GM13976 (cell line): Measurements from ENCODE around the gene PTH1R.

Source experiments
- DNase-seq: peaks from one replicate; pipeline ENCODE4 v3.0.0; 2012; ENCODE audit warnings: low spot score
- in situ Hi-C: fragments of 300-500 bp; cut with MboI; formaldehyde crosslinking; loops from one replicate; pipeline ENCODE4 v1.12.0; 2022; ENCODE audit warnings: low sequenced_read_pairs, mixed read lengths, inconsistent platforms; ENCODE audit not compliant: unreplicated experiment
- TF ChIP-seq, protein P1 (sequence below): IDR thresholded peaks from 2 replicates; pipeline ENCODE4 v1.5.1; 2012; ENCODE audit warnings: borderline replicate concordance, mild to moderate bottlenecking; ENCODE audit not compliant: insufficient read depth; ENCODE audit errors: extremely low read depth, missing control alignments, control extremely low read depth

Gene PTH1R

GRCh38 chr3:46835054-46835453 is 42.5 kb upstream of the PTH1R start:
- in situ Hi-C loops, result no loop called here
- TF ChIP-seq, protein P1, sequence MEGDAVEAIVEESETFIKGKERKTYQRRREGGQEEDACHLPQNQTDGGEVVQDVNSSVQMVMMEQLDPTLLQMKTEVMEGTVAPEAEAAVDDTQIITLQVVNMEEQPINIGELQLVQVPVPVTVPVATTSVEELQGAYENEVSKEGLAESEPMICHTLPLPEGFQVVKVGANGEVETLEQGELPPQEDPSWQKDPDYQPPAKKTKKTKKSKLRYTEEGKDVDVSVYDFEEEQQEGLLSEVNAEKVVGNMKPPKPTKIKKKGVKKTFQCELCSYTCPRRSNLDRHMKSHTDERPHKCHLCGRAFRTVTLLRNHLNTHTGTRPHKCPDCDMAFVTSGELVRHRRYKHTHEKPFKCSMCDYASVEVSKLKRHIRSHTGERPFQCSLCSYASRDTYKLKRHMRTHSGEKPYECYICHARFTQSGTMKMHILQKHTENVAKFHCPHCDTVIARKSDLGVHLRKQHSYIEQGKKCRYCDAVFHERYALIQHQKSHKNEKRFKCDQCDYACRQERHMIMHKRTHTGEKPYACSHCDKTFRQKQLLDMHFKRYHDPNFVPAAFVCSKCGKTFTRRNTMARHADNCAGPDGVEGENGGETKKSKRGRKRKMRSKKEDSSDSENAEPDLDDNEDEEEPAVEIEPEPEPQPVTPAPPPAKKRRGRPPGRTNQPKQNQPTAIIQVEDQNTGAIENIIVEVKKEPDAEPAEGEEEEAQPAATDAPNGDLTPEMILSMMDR, result no peak
- DNase-seq, result no peak

DNA sequence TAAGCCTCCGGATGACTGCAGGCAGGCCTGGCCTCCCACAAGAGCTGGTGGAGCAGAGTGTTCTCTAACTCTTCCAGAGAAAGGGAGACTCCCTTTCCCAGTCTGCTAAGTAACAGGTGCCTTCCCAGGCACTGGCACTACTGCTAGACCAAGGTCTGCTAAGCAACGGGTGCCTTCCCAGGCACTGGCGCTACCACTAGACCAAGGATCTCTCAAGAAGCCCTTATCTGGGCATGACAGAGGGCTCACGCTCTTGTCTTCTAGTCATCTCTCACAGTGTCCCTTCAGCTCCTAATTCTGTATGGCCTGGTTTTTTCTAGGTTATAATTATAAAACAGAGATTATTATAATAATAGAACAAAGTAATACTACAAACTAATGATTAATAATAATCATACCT is 42.0 kb upstream of the PTH1R start:
- TF ChIP-seq, protein P1, result no peak
- DNase-seq, result no peak
- in situ Hi-C loops, result no loop called here

GRCh38 chr3:46838301-46838700 is 39.2 kb upstream of the PTH1R start:
- in situ Hi-C loops, result no loop called here
- DNase-seq, result no peak
- TF ChIP-seq, protein P1, result no peak

- TF ChIP-seq, protein P1, result no peak
- in situ Hi-C loops, result no loop called here
- no peak for DNase-seq
These were observed 37.0 kb upstream of the PTH1R start for GRCh38 chr3:46840491-46840890.

DNA sequence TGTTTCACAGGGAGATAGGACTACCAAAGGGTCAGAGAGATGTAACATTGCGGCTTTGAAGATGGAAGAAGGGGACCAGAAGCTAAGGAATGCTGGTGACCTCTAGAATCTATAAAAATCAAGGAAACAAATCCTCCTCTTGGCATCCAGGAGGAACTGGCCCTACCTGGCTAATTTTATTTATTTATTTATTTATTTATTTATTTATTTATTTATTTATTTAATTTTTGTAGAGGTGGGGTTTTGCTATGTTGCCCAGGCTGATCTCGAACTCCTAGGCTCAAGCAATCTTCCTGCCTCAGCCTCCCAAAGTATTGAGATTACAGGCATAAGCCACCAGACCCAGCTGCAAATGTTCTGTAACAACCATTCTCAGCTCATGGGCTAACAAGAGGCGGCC is 34.0 kb upstream of the PTH1R start:
- no peak for DNase-seq
- in situ Hi-C loops, result no loop called here
- TF ChIP-seq, protein P1, result no peak

DNA sequence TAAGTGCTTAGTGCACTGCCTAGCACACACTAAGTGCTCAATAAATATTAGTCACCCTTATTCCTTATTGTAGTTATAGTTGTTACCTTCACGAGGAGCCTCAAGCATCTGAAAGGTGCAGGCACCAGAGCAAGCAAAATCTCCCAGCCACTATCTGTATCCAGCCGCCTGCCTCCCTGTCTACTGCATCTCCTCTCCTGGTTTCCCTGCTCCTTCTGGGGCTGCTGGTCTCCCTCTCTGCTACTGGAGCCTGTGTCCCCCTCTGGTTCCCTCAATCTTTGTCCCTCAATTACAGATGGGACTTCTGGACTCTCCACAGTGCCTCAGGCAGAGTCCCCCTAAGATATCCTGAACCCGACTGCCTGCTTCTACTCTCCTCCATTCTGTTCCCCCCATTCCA is 33.1 kb upstream of the PTH1R start:
- TF ChIP-seq, protein P1, result no peak
- in situ Hi-C loops, result no loop called here
- DNase-seq, result no peak

- in situ Hi-C loops, result no loop called here
- no peak for DNase-seq
- TF ChIP-seq, protein P1, result no peak
These were observed 32.6 kb upstream of the PTH1R start for GRCh38 chr3:46844881-46845312.
